ENCODE data around the gene FGFR3.
"Not testable (repeated sequence)": the region's sequence is repeated elsewhere in the genome, so short reads cannot be mapped to it uniquely, and the experiment has no call there.

Gene FGFR3

DNA sequence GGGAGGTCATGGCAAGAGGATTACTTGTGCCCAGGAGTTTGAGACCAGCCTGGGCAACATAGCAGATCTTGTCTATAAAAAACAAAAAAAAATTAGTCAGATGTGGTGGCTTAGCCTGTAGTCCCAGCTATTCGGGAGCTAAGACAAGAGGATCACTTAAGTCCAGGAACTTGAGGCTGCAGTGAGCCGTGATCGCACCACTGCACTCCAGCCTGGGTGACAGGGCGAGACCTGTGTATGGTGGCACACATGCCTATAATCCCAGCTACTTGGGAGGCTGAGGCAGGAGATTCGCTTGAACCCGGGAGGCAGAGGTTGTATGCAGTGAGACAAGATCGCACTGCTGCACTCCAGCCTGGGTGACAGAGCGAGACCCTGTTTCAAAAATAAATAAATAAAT lies 42.7 kb downstream of the FGFR3 start:
- H3K9me3 Mint-ChIP-seq (ENCODE audit: low read depth); H3K36me3 Mint-ChIP-seq; H3K4me1 Mint-ChIP-seq (ENCODE audit: low read depth); H3K27ac Mint-ChIP-seq; H3K27me3 Mint-ChIP-seq; H3K4me3 Mint-ChIP-seq: not testable (repeated sequence)

DNA sequence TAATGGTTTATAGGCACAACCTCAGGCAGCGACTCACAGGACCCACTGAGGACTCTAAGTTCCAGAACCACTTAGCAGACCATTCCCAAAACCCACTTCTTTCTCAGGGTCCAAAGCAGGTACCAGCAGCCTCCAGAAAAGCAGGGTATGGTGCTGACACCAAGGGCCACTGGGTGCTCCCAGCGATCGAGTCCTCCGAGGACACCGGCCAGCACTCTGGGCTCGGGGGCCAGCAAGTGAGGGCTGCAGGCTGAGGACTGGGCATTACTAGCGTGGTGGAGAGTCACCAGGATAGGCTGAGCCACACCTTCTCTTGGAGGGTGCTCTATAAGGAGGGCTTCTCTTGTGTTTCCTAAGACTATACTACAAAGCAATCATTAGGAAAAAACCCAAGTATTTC lies 43.6 kb downstream of the FGFR3 start:
- no peaks in the 10 kb centered on the region for H3K9me3 Mint-ChIP-seq (ENCODE audit: low read depth)
- H3K4me1 Mint-ChIP-seq (ENCODE audit: low read depth), result peaks cover 3% of the 10 kb centered on the region
- H3K27me3 Mint-ChIP-seq, result no peaks in the 10 kb centered on the region
- H3K27ac Mint-ChIP-seq, result no peak overlapping the region
- H3K4me3 Mint-ChIP-seq, result no peak overlapping the region
- H3K36me3 Mint-ChIP-seq, result peaks cover 7% of the 10 kb centered on the region

- H3K4me3 Mint-ChIP-seq, result no peak overlapping the region
- H3K9me3 Mint-ChIP-seq (ENCODE audit: low read depth), result no peaks in the 10 kb centered on the region
- H3K27me3 Mint-ChIP-seq, result no peaks in the 10 kb centered on the region
- H3K27ac Mint-ChIP-seq, result no peak overlapping the region
- H3K36me3 Mint-ChIP-seq, result peaks cover 7% of the 10 kb centered on the region
- peaks cover 7% of the 10 kb centered on the region for H3K4me1 Mint-ChIP-seq (ENCODE audit: low read depth)
These were observed 44.0 kb downstream of the FGFR3 start for GRCh38 chr4:1837069-1837468.

GRCh38 chr4:1839282-1839681 lies 46.2 kb downstream of the FGFR3 start:
- Mint-ChIP-seq H3K36me3 (peaks cover 7% of the 10 kb centered on the region), H3K27me3 (no peaks in the 10 kb centered on the region), H3K27ac (no peak overlapping the region), H3K9me3 (ENCODE audit: low read depth) (no peaks in the 10 kb centered on the region), H3K4me1 (ENCODE audit: low read depth) (peaks cover 13% of the 10 kb centered on the region), H3K4me3 (no peak overlapping the region)

- Mint-ChIP-seq H3K27ac (no peak overlapping the region), H3K4me1 (ENCODE audit: low read depth) (peaks cover 13% of the 10 kb centered on the region), H3K9me3 (ENCODE audit: low read depth) (no peaks in the 10 kb centered on the region), H3K4me3 (no peak overlapping the region), H3K27me3 (no peaks in the 10 kb centered on the region), H3K36me3 (peaks cover 6% of the 10 kb centered on the region)
These were observed 48.3 kb downstream of the FGFR3 start for GRCh38 chr4:1841201-1841886.

DNA sequence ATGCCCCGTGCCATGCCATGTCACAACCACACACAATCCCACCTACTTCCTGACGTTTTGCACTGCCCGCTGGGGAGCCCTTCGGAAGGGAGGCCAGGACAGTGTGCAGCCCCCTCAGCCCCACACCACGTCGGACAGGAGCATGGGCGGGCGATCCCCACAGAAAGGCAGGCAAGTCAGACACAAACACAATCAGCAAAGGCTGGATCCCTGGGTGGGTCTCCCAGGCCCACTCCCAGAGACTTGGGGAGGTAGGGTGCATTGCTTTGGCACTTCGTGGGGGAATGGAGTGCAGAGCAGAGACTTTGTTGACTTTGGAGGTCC lies 48.8 kb downstream of the FGFR3 start:
- Mint-ChIP-seq H3K27ac (no peak overlapping the region), H3K4me3 (no peak overlapping the region), H3K4me1 (ENCODE audit: low read depth) (peaks cover 13% of the 10 kb centered on the region), H3K36me3 (peaks cover 7% of the 10 kb centered on the region), H3K9me3 (ENCODE audit: low read depth) (no peaks in the 10 kb centered on the region), H3K27me3 (no peaks in the 10 kb centered on the region)

GRCh38 chr4:1842339-1842895 lies 49.3 kb downstream of the FGFR3 start:
- H3K27ac Mint-ChIP-seq, result no peak overlapping the region
- H3K9me3 Mint-ChIP-seq (ENCODE audit: low read depth), result no peaks in the 10 kb centered on the region
- peaks cover 10% of the 10 kb centered on the region for H3K36me3 Mint-ChIP-seq
- peaks cover 13% of the 10 kb centered on the region for H3K4me1 Mint-ChIP-seq (ENCODE audit: low read depth)
- no peaks in the 10 kb centered on the region for H3K27me3 Mint-ChIP-seq
- no peak overlapping the region for H3K4me3 Mint-ChIP-seq

GRCh38 chr4:1842993-1843448 lies 49.9 kb downstream of the FGFR3 start:
- H3K27me3 Mint-ChIP-seq, result no peaks in the 10 kb centered on the region
- peaks cover 13% of the 10 kb centered on the region for H3K4me1 Mint-ChIP-seq (ENCODE audit: low read depth)
- H3K4me3 Mint-ChIP-seq, result no peak overlapping the region
- no peak overlapping the region for H3K27ac Mint-ChIP-seq
- no peaks in the 10 kb centered on the region for H3K9me3 Mint-ChIP-seq (ENCODE audit: low read depth)
- peaks cover 10% of the 10 kb centered on the region for H3K36me3 Mint-ChIP-seq

DNA sequence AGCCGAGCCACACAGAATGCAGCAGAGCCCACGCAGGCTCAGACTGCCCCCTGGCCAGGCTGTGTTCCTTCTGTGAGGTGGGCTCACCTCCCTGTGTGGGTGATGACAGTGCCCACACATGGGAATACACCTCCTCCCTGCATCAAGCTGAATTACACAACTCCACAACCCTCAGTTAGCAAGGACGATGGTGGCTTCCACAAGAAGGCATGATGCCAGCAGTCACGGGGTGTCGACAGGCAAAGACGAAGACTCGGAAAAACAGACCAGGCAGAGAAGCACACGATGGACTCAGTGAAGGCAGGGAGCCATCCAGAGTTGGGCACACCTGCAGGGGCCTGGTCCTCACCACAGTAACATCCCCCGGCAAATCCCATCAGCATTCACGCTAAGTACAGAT lies 50.8 kb downstream of the FGFR3 start:
- H3K4me1 Mint-ChIP-seq (ENCODE audit: low read depth), result peaks cover 15% of the 10 kb centered on the region
- H3K27ac Mint-ChIP-seq, result no peak overlapping the region

GRCh38 chr4:1844618-1845017 lies 51.5 kb downstream of the FGFR3 start:
- H3K27ac Mint-ChIP-seq; H3K4me3 Mint-ChIP-seq; H3K9me3 Mint-ChIP-seq (ENCODE audit: low read depth); H3K27me3 Mint-ChIP-seq; H3K36me3 Mint-ChIP-seq: not testable (repeated sequence)
- H3K4me1 Mint-ChIP-seq (ENCODE audit: low read depth), result peaks cover 14% of the 10 kb centered on the region

More for the DNA sequence above, 50.8 kb downstream of the FGFR3 start:
- Mint-ChIP-seq H3K36me3 (peaks cover 10% of the 10 kb centered on the region), H3K9me3 (ENCODE audit: low read depth) (no peaks in the 10 kb centered on the region), H3K27me3 (no peaks in the 10 kb centered on the region), H3K4me3 (no peak overlapping the region)

DNA sequence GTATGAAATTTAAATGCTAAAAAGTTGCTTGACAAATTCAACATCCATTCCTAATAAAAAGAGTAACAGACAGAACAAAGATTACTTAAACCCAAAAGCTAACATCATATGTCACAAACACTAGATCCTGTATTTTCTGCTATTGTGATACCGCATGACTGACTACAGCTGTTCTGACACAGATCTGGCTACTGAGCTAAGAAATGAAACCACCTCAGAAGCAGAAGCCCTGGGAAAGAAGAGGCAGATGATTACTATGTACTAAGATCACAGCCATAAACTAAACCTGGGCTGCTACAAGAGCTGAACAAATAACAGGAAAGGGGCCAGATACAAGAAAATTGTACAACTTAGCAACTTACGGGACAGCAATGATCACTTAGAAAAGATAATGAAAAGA lies 53.5 kb downstream of the FGFR3 start:
- no peaks in the 10 kb centered on the region for H3K9me3 Mint-ChIP-seq (ENCODE audit: low read depth)
- no peak overlapping the region for H3K27ac Mint-ChIP-seq
- H3K4me3 Mint-ChIP-seq, result no peak overlapping the region
- H3K27me3 Mint-ChIP-seq, result no peaks in the 10 kb centered on the region
- H3K4me1 Mint-ChIP-seq (ENCODE audit: low read depth), result peaks cover 23% of the 10 kb centered on the region
- peaks cover 4% of the 10 kb centered on the region for H3K36me3 Mint-ChIP-seq

GRCh38 chr4:1850276-1850675 lies 57.2 kb downstream of the FGFR3 start:
- Mint-ChIP-seq H3K27me3 (no peaks in the 10 kb centered on the region), H3K27ac (no peak overlapping the region), H3K4me3 (no peak overlapping the region), H3K36me3 (peaks cover 6% of the 10 kb centered on the region), H3K4me1 (ENCODE audit: low read depth) (peaks cover 38% of the 10 kb centered on the region), H3K9me3 (ENCODE audit: low read depth) (no peaks in the 10 kb centered on the region)

DNA sequence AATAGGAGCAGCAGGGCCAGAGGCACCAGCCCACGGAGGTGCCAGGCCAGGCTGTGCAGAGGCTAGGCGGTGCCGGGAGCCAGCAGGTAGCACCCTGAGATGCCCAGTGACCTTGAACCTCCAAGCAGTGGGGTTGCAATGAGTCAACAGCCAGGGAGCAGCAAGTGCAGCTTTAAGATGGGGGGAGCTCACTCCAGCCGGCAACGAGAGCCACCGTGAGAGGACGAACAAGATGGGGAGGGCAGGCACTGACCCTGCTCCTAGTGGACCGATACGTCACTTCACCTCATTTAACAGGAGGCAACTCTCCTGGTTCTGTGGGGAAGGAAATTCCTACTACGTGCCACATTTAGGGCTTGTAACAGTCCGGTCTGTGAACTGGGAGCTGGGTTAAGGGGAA lies 58.1 kb downstream of the FGFR3 start:
- Mint-ChIP-seq H3K36me3 (peaks cover 6% of the 10 kb centered on the region), H3K9me3 (ENCODE audit: low read depth) (no peaks in the 10 kb centered on the region), H3K4me1 (ENCODE audit: low read depth) (peaks cover 38% of the 10 kb centered on the region), H3K4me3 (no peak overlapping the region), H3K27ac (no peak overlapping the region), H3K27me3 (no peaks in the 10 kb centered on the region)

DNA sequence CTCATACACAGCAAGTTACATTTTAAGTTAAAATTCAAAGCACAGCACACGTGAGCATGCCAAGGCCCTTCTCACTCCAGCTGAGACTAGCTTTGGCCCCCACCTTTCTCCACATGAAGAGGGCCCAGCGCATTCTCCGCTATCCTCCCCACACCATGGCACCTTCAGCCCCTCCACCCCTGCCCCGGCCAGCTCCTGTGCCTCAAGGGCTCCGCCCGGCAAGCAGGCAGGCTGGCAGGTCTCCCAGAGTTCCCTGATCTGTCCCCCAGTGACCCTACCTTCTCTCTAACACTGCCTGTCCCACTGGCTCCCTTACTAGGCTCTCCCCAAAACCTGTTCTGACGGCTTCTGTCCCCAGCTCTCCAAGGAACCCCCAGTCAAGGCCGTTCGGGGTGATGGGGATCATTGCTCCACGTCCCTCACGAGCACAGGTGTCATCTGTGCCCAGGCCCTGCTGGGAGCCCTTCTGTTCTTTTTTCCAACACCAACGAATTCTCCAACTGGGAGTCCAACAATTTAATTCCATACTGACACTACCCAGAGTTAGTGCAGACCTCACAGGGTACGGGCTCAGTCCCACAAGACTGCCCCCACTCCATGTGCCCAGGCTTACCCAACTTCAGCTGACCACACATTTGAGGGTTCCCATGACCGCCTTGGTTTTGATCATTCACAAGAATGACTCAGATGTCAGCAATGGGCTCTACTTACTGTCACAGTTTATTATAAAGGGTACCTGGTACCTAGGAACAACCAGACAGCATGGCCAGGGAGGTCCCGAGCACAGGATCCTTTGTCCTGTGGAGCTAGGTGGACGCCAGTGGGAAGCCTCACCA lies 58.7 kb downstream of the FGFR3 start:
- no peak overlapping the region for H3K27ac Mint-ChIP-seq
- peaks cover 4% of the 10 kb centered on the region for H3K36me3 Mint-ChIP-seq
- no peaks in the 10 kb centered on the region for H3K9me3 Mint-ChIP-seq (ENCODE audit: low read depth)
- peak overlapping the region; percentile 56 for H3K4me3 Mint-ChIP-seq
- peaks cover 38% of the 10 kb centered on the region for H3K4me1 Mint-ChIP-seq (ENCODE audit: low read depth)
- H3K27me3 Mint-ChIP-seq, result no peaks in the 10 kb centered on the region

DNA sequence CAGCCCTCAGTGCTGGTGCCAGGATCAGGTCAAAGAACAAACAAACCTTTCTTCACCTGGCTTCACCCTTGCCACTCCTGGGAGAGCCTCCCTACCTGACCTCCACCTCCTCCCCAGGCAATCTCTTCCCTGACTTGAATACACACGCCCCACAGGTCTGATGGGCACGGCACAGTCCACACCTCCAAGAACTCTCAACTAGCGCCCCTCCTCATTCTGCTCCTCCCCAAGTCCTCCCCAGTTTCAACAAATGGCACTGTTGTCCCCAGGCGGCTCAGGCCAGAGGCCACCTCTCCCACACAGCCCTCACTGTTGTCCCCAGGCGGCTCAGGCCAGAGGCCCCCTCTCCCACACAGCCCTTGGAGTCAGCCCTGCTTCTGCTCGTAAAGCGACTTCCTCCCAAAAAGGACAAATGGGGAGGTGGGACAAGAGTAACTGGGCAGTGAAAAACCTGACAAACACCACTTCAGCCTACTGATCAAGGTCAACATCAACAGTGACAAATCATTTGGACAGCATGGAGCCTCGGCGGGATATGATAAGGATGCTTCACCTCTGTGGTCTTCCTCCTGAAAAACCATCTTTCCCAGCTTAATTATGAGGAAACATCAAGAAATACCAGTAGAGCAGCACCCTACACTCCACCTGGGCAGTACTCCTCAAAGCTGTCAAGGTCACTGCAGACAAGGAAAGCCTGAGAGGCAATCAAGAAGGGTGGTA lies 60.0 kb downstream of the FGFR3 start:
- Mint-ChIP-seq H3K27ac (peak overlapping the region; percentile 34), H3K9me3 (ENCODE audit: low read depth) (no peaks in the 10 kb centered on the region), H3K4me3 (peak overlapping the region; percentile 61), H3K36me3 (peaks cover 2% of the 10 kb centered on the region), H3K27me3 (no peaks in the 10 kb centered on the region), H3K4me1 (ENCODE audit: low read depth) (peaks cover 38% of the 10 kb centered on the region)

Data from activated naive CD8-positive, alpha-beta T cell (primary cell).